Heart left ventricle (tissue), 13 donors: ENCODE results near the gene BRSK2.
"Not testable (repeated sequence)": the region's sequence is repeated elsewhere in the genome, so short reads cannot be mapped to it uniquely, and the experiment has no call there.

Experiments
- CTCF ChIP-seq, 12 donors: fragments of 200-600 bp; sonication (generic) in 4 of 12; IDR thresholded peaks; one replicate each; pipeline versions ENCODE4 v1.5.0 to v1.8.0; 2018 to 2022; ENCODE audit warnings: antibody characterized with exemption in 12 of 12, mild to moderate bottlenecking in 5 of 12
- POLR2A ChIP-seq, 2 donors: fragments of 450-650 bp; IDR thresholded peaks; one replicate each; pipeline ENCODE4 v1.6.1; 2017; ENCODE audit warnings: antibody characterized with exemption in 2 of 2, mild to moderate bottlenecking in 2 of 2, moderate library complexity in 2 of 2
- donor health status: ischemic (EF 13 %, LVEDD 7.1; RV severe dilation, severe dysfunction).
- donor health status: DM: no; HTN: yes; CAD: no.
- donor health status: DM: no; HTN: no; CAD: no.
- donor health status: ischemic (EF 25% LVEDD 6.9; RV normal size, moderate dysfunction).
- donor health status: ischemic (EF 25% LVEDD 5.7; RV mildly dilated, moderate dysfunction).
- donor health status: ischemic (EF 35%, LVEDD 5.7; RV mildly dilated, moderate dysfunction).
- donor health status: nonischemic (EF 11% LVEDD 7.7; RV severe dilation, severe dysfunction).
- donor health status: DM: yes; HTN: yes; CAD: no.
- donor health status: PGD.
- donor health status: ischemic (EF 29% LVEDD 5.4; RV normal size, mild dysfunction).
- donor health status: nonischemic (EF 23%, LVEDD 6.1; RV moderate dilation, normal function).

- TF ChIP-seq CTCF, POLR2A (IDR thresholded peaks at IDR 0.05): not testable (repeated sequence)
These were observed 20.1 kb downstream of the BRSK2 start for GRCh38 chr11:1409852-1410125.
